Measurements from ENCODE around the gene UBAC1.

GRCh38 chr9:136004219-136004618, 43.0 kb upstream of the UBAC1 start:
- TF ChIP-seq, protein P1, sequence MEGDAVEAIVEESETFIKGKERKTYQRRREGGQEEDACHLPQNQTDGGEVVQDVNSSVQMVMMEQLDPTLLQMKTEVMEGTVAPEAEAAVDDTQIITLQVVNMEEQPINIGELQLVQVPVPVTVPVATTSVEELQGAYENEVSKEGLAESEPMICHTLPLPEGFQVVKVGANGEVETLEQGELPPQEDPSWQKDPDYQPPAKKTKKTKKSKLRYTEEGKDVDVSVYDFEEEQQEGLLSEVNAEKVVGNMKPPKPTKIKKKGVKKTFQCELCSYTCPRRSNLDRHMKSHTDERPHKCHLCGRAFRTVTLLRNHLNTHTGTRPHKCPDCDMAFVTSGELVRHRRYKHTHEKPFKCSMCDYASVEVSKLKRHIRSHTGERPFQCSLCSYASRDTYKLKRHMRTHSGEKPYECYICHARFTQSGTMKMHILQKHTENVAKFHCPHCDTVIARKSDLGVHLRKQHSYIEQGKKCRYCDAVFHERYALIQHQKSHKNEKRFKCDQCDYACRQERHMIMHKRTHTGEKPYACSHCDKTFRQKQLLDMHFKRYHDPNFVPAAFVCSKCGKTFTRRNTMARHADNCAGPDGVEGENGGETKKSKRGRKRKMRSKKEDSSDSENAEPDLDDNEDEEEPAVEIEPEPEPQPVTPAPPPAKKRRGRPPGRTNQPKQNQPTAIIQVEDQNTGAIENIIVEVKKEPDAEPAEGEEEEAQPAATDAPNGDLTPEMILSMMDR (conservative IDR thresholded peaks at IDR 0.05), result no peak
- no peak for TF ChIP-seq ZFX (IDR thresholded peaks at IDR 0.05)
